Activated naive CD4-positive, alpha-beta T cell treated with anti-CD3 and anti-CD28 coated beads for 36 hours (primary cell): ENCODE results near the gene SEMA4G. TPM values are rescaled to one million over a fixed set of nuclear protein-coding genes. Genes with fewer than 3 reads are reported as not detected.

Experiments used
- CTCF ChIA-PET: fragments of 350-600 bp; sonication (Branson Sonifier 250); formaldehyde crosslinking; loops from one replicate; lab custom pipeline; 2021; ENCODE audit warnings: antibody characterized with exemption; lab: Charles Lee
- DNase-seq: peaks from one replicate; pipeline ENCODE4 v3.0.0-alpha.2; 2020
- H3K27ac Mint-ChIP-seq: one replicate; pipeline ENCODE4 v1.8.0; 2021; ENCODE audit warnings: mild to moderate bottlenecking, mixed read lengths
- H3K27me3 Mint-ChIP-seq: one replicate; pipeline ENCODE4 v1.8.0; 2021; ENCODE audit warnings: low read depth, mixed read lengths
- H3K36me3 Mint-ChIP-seq: one replicate; pipeline ENCODE4 v1.8.0; 2021; ENCODE audit warnings: low read depth, mixed read lengths
- H3K4me1 Mint-ChIP-seq: one replicate; pipeline ENCODE4 v1.8.0; 2021; ENCODE audit warnings: low read depth, mixed read lengths
- H3K4me3 Mint-ChIP-seq: one replicate; pipeline ENCODE4 v1.8.0; 2021; ENCODE audit warnings: mild to moderate bottlenecking, moderate library complexity, mixed read lengths
- H3K9me3 Mint-ChIP-seq: one replicate; pipeline ENCODE4 v1.8.0; 2021; ENCODE audit warnings: mixed read lengths
- intact Hi-C: fragments of 100-400 bp; cut with micrococcal nuclease; formaldehyde crosslinking; loops from one replicate; pipeline ENCODE4 v1.15.1; 2023
- total RNA-seq, 2 experiments: library from RNA; stranded (reverse); gene quantifications; one replicate each; pipeline ENCODE4 v1.2.3, GENCODE V29; 2021

Gene SEMA4G
- total RNA-seq, 2 experiments from 2014 or later = 0.48 to 0.59 TPM

- Mint-ChIP-seq H3K4me3 (no peak overlapping the region), H3K27ac (no peak overlapping the region), H3K36me3 (peaks cover 24% of the 10 kb centered on the region), H3K4me1 (peaks cover 9% of the 10 kb centered on the region), H3K27me3 (no peaks in the 10 kb centered on the region), H3K9me3 (no peaks in the 10 kb centered on the region)
- intact Hi-C loops = no loop called here
- CTCF ChIA-PET = no interaction called here
- no peak for DNase-seq
Observed at GRCh38 chr10:100960251-100960650, 9.1 kb upstream of the SEMA4G start.

GRCh38 chr10:100962351-100963080 is 6.8 kb upstream of the SEMA4G start:
- DNase-seq = no peak
- CTCF ChIA-PET = interaction anchor here (0.9 kb wide), 1 partner anchor 402 kb away, joined by 3 read pairs; no protein-coding TSS in a partner anchor

GRCh38 chr10:100963826-100964225 is 5.5 kb upstream of the SEMA4G start:
- Mint-ChIP-seq H3K9me3 (no peaks in the 10 kb centered on the region), H3K36me3 (peaks cover 21% of the 10 kb centered on the region), H3K27ac (no peak overlapping the region), H3K4me1 (peaks cover 4% of the 10 kb centered on the region), H3K27me3 (no peaks in the 10 kb centered on the region), H3K4me3 (no peak overlapping the region)
- no peak for DNase-seq
- CTCF ChIA-PET = interaction anchor here (4.3 kb wide), 1 partner anchor 34 kb away, joined by 12 read pairs; no protein-coding TSS in a partner anchor
- intact Hi-C loops = no loop called here

More at GRCh38 chr10:100962351-100963080, 6.8 kb upstream of the SEMA4G start:
- Mint-ChIP-seq H3K4me1 (no peaks in the 10 kb centered on the region), H3K4me3 (no peak overlapping the region), H3K27me3 (no peaks in the 10 kb centered on the region), H3K9me3 (no peaks in the 10 kb centered on the region), H3K36me3 (peaks cover 24% of the 10 kb centered on the region), H3K27ac (no peak overlapping the region)
- intact Hi-C loops = no loop called here

- Mint-ChIP-seq H3K9me3 (no peaks in the 10 kb centered on the region), H3K36me3 (peaks cover 9% of the 10 kb centered on the region), H3K4me1 (peaks cover 8% of the 10 kb centered on the region), H3K4me3 (no peak overlapping the region), H3K27ac (no peak overlapping the region), H3K27me3 (no peaks in the 10 kb centered on the region)
- DNase-seq = no peak
- intact Hi-C loops = loop anchor here (5.0 kb wide), 1 partner anchor 46 kb away; no protein-coding TSS in a partner anchor
- CTCF ChIA-PET = interaction anchor here (1.2 to 4.3 kb wide), 3 partner anchors 11 to 49 kb away, joined by 3 to 12 read pairs (median 5); no protein-coding TSS in a partner anchor
Observed at GRCh38 chr10:100965820-100966219, 3.5 kb upstream of the SEMA4G start.

GRCh38 chr10:100966887-100967286 is 2.4 kb upstream of the SEMA4G start:
- CTCF ChIA-PET = interaction anchor here (0.6 to 4.3 kb wide), 5 partner anchors 9 to 1198 kb away, joined by 3 to 12 read pairs (median 4); no protein-coding TSS in a partner anchor
- Mint-ChIP-seq H3K36me3 (peaks cover 5% of the 10 kb centered on the region), H3K27me3 (no peaks in the 10 kb centered on the region), H3K4me1 (peaks cover 8% of the 10 kb centered on the region), H3K4me3 (no peak overlapping the region), H3K27ac (no peak overlapping the region), H3K9me3 (no peaks in the 10 kb centered on the region)
- intact Hi-C loops = loop anchor here (5.0 kb wide), 1 partner anchor 45 kb away; no protein-coding TSS in a partner anchor
- DNase-seq = no peak

- DNase-seq = no peak
- CTCF ChIA-PET = interaction anchor here (0.6 to 4.3 kb wide), 5 partner anchors 9 to 1198 kb away, joined by 3 to 12 read pairs (median 4); no protein-coding TSS in a partner anchor
- intact Hi-C loops = loop anchor here (5.0 kb wide), 1 partner anchor 45 kb away; no protein-coding TSS in a partner anchor
- peaks cover 8% of the 10 kb centered on the region for H3K4me1 Mint-ChIP-seq
- no peak overlapping the region for H3K4me3 Mint-ChIP-seq
- no peaks in the 10 kb centered on the region for H3K27me3 Mint-ChIP-seq
- no peak overlapping the region for H3K27ac Mint-ChIP-seq
- H3K9me3 Mint-ChIP-seq = no peaks in the 10 kb centered on the region
- H3K36me3 Mint-ChIP-seq = peaks cover 3% of the 10 kb centered on the region
Observed at GRCh38 chr10:100967332-100967731, 2.0 kb upstream of the SEMA4G start.

GRCh38 chr10:100968062-100968736 is 1.1 kb upstream of the SEMA4G start:
- intact Hi-C loops = loop anchor here (5.0 kb wide), 1 partner anchor 44 kb away; no protein-coding TSS in a partner anchor

GRCh38 chr10:100968863-100969186 is 479 bp upstream of the SEMA4G start:
- intact Hi-C loops = loop anchor here (5.0 kb wide), 1 partner anchor 43 kb away; no protein-coding TSS in a partner anchor
- no peaks in the 10 kb centered on the region for H3K36me3 Mint-ChIP-seq
- H3K9me3 Mint-ChIP-seq = no peaks in the 10 kb centered on the region
- H3K27ac Mint-ChIP-seq = no peak overlapping the region
- no peaks in the 10 kb centered on the region for H3K27me3 Mint-ChIP-seq
- DNase-seq = no peak
- CTCF ChIA-PET = interaction anchor here (0.8 to 1.0 kb wide), 5 partner anchors 10 to 45 kb away, joined by 3 to 8 read pairs (median 3); no protein-coding TSS in a partner anchor
- H3K4me3 Mint-ChIP-seq = peak overlapping the region; percentile 59
- H3K4me1 Mint-ChIP-seq = peaks cover 8% of the 10 kb centered on the region

More at GRCh38 chr10:100968062-100968736, 1.1 kb upstream of the SEMA4G start:
- Mint-ChIP-seq H3K36me3 (no peaks in the 10 kb centered on the region), H3K4me3 (peak overlapping the region; percentile 59), H3K27ac (no peak overlapping the region), H3K9me3 (no peaks in the 10 kb centered on the region), H3K27me3 (no peaks in the 10 kb centered on the region), H3K4me1 (peaks cover 8% of the 10 kb centered on the region)
- DNase-seq = no peak
- CTCF ChIA-PET = interaction anchor here (0.8 to 4.3 kb wide), 8 partner anchors 10 to 46 kb away, joined by 3 to 12 read pairs (median 4); no protein-coding TSS in a partner anchor

- CTCF ChIA-PET = no interaction called here
- DNase-seq = no peak
- Mint-ChIP-seq H3K4me3 (peak overlapping the region; percentile 59), H3K9me3 (no peaks in the 10 kb centered on the region), H3K4me1 (peaks cover 8% of the 10 kb centered on the region), H3K27ac (no peak overlapping the region), H3K27me3 (no peaks in the 10 kb centered on the region), H3K36me3 (no peaks in the 10 kb centered on the region)
- intact Hi-C loops = no loop called here
Observed at GRCh38 chr10:100970076-100970913, 991 bp downstream of the SEMA4G start.

GRCh38 chr10:100970914-100971811 is 1.9 kb downstream of the SEMA4G start:
- Mint-ChIP-seq H3K36me3 (no peaks in the 10 kb centered on the region), H3K27ac (no peak overlapping the region), H3K27me3 (no peaks in the 10 kb centered on the region), H3K4me1 (peaks cover 8% of the 10 kb centered on the region), H3K4me3 (no peak overlapping the region), H3K9me3 (no peaks in the 10 kb centered on the region)
- intact Hi-C loops = no loop called here
- CTCF ChIA-PET = interaction anchor here (1.1 kb wide), 1 partner anchor 26 kb away, joined by 4 read pairs; no protein-coding TSS in a partner anchor
- DNase-seq = no peak
